ENCODE data around the gene FBXW12.

FBXW12 gene

GRCh38 chr3:48435774-48436476 lies 63.9 kb downstream of the FBXW12 start:
- peak; percentile 83 for DNase-seq (ENCODE audit: low read depth)

- DNase-seq (ENCODE audit: low read depth): no peak
Observed at GRCh38 chr3:48436477-48436787, 64.4 kb downstream of the FBXW12 start.

GRCh38 chr3:48436855-48437254 lies 64.8 kb downstream of the FBXW12 start:
- no peak for DNase-seq (ENCODE audit: low read depth)

GRCh38 chr3:48437812-48438211 lies 65.8 kb downstream of the FBXW12 start:
- DNase-seq (ENCODE audit: low read depth): no peak

- DNase-seq (ENCODE audit: low read depth): peak; percentile 97
Observed at GRCh38 chr3:48439820-48440589, 68.0 kb downstream of the FBXW12 start, which contains the start of the genes CCDC51 and TMA7. Gene CCDC51 (minus strand): TSS chr3:48440119. CDS start chr3:48435128, 4,991 bp downstream. Gene TMA7 (plus strand): TSS chr3:48440257. CDS start chr3:48440297, 40 bp downstream.

- DNase-seq (ENCODE audit: low read depth): peak; percentile 43
Observed at GRCh38 chr3:48440590-48440958, 68.6 kb downstream of the FBXW12 start.

- DNase-seq (ENCODE audit: low read depth): no peak
Observed at GRCh38 chr3:48441940-48442339, 69.9 kb downstream of the FBXW12 start.

Data from EH (cell line).